Measurements from ENCODE around the gene HSDL1.

HSDL1 gene

GRCh38 chr16:84144859-84145639 is at the start of gene HSDL1, which contains the start of gene DNAAF1:
HSDL1 (minus strand) TSS chr16:84145177; CDS start chr16:84131321, 13,856 bp downstream.
DNAAF1 (plus strand) TSS chr16:84145308; CDS start chr16:84145441, 133 bp downstream.
- DNase-seq (ENCODE audit: low spot score), result peak; percentile 100

- no peak for DNase-seq (ENCODE audit: low spot score)
Measured at GRCh38 chr16:84194018-84194417, 49.0 kb upstream of the HSDL1 start.

GRCh38 chr16:84193480-84193879 is 48.5 kb upstream of the HSDL1 start:
- no peak for DNase-seq (ENCODE audit: low spot score)

- no peak for DNase-seq (ENCODE audit: low spot score)
Measured at GRCh38 chr16:84191466-84191865, 46.5 kb upstream of the HSDL1 start.

GRCh38 chr16:84190731-84191388 is 45.9 kb upstream of the HSDL1 start, which contains the start of gene ADAD2:
ADAD2 (plus strand) TSS chr16:84191157; CDS start chr16:84191231, 74 bp downstream.
- DNase-seq (ENCODE audit: low spot score), result no peak

GRCh38 chr16:84186685-84187437 is 41.9 kb upstream of the HSDL1 start, which contains the start of gene TAF1C:
TAF1C (minus strand) TSS chr16:84187057; CDS start chr16:84184988, 2,069 bp downstream.
- DNase-seq (ENCODE audit: low spot score), result peak; percentile 98

GRCh38 chr16:84184775-84185174 is 39.8 kb upstream of the HSDL1 start:
- DNase-seq (ENCODE audit: low spot score), result no peak

GRCh38 chr16:84183911-84184591 is 39.1 kb upstream of the HSDL1 start:
- no peak for DNase-seq (ENCODE audit: low spot score)

- DNase-seq (ENCODE audit: low spot score), result no peak
Measured at GRCh38 chr16:84183572-84183875, 38.5 kb upstream of the HSDL1 start.

- DNase-seq (ENCODE audit: low spot score), result no peak
Measured at GRCh38 chr16:84182680-84183571, 37.9 kb upstream of the HSDL1 start.

GRCh38 chr16:84182104-84182503 is 37.1 kb upstream of the HSDL1 start:
- DNase-seq (ENCODE audit: low spot score), result no peak

- DNase-seq (ENCODE audit: low spot score), result no peak
Measured at GRCh38 chr16:84181144-84181915, 36.4 kb upstream of the HSDL1 start.

- DNase-seq (ENCODE audit: low spot score), result no peak
Measured at GRCh38 chr16:84180519-84181140, 35.7 kb upstream of the HSDL1 start.

- no peak for DNase-seq (ENCODE audit: low spot score)
Measured at GRCh38 chr16:84179612-84180320, 34.8 kb upstream of the HSDL1 start.

- DNase-seq (ENCODE audit: low spot score), result no peak
Measured at GRCh38 chr16:84178892-84179611, 34.1 kb upstream of the HSDL1 start.

GRCh38 chr16:84178146-84178765 is 33.3 kb upstream of the HSDL1 start:
- DNase-seq (ENCODE audit: low spot score), result no peak

- peak; percentile 57 for DNase-seq (ENCODE audit: low spot score)
Measured at GRCh38 chr16:84177741-84178073, 32.7 kb upstream of the HSDL1 start.
